Measurements from ENCODE around the gene C3orf18.

The C3orf18 gene

GRCh38 chr3:50577348-50577747, 9.8 kb upstream of the C3orf18 start:
- DNase-seq, result no peak

DNA sequence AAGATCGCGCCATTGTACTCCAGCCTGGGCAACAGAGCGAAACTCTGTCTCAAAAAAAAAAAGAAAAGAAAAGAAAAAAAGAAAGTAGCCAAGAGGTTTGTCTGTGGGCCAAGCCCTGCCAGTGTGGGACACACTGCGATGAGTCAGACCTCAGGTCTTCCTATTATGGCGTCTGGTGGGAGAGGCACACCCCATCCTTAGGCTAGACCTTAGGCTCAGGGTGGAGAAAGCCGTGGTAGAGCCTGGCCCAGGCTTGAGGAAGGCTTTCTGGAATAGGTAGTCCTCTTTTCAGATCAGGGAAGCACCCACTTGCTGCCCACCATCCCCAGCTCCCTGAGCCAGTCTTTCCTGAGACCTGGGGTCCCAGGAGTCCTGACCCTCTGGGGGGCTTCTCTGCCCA, 7.8 kb upstream of the C3orf18 start:
- no peak for DNase-seq

DNA sequence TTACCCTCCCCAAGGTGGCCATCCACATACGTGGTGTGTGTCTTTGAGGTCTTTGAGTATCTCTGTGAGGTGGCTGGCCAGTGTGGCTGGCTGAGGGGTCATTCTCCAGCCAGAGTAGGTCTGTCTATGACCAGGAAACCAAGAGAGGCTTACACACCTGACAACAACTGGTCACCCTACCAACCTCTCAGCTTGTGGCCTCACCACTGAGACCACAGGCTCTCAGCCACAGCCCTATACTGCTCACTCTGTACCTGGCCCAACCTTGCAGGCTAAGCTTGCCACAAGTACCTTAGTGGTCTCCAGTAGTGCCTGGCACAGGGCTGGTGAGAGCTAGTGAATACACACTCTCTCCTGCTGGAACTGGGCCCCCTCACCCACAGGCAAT, 6.9 kb upstream of the C3orf18 start:
- DNase-seq, result no peak

GRCh38 chr3:50573566-50574443, 6.3 kb upstream of the C3orf18 start:
- DNase-seq, result peak; percentile 56

DNA sequence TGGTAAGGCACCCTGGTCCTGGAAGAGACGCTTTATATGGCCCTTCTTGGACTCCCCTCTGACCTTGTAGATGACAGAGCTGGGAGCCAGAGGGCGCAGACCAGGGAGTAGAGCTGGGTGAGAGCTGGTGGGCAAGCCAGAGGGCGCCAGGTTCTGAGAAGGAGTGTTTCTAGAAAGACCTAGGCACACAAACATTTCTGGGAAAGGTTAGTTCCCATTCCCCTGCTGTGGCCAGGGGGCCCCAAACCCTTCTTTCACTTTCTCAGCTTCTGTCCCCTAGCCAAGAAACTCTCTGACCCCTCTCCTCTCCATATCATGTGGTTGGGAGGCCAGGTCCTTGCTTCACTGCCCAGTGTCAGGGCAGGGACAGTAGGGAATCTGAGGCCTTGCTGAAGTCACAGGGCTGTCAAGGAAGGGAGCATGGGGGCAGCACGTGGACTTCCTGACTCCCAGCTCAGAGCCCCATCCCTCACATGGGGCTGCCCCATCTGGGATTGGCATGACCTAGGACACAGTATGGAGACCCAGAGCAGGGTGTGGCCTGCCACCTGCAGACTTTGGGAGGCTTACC, 5.3 kb upstream of the C3orf18 start:
- DNase-seq, result peak; percentile 21

DNA sequence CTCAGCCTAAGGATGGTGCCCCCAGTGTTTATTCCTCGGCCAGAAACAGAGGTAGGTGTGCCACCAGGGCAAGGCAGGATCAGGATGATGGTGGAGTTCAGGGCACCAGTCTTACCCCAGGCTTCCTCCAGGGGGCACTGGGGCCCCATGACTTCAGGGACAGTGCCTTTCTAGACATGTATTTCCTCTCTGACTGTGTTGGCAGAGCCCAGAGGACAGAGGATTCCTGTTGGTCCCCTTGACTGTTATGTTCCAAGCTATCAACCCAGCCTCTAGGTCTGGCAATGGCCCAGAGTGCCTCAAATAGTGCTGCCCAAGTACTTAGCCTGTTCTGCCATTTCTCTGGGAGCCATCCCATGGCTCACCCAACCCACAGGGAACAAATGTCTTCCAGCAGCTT, 4.6 kb upstream of the C3orf18 start:
- DNase-seq, result peak; percentile 82

- DNase-seq, result no peak
Observed at GRCh38 chr3:50571486-50571885, 3.9 kb upstream of the C3orf18 start.

DNA sequence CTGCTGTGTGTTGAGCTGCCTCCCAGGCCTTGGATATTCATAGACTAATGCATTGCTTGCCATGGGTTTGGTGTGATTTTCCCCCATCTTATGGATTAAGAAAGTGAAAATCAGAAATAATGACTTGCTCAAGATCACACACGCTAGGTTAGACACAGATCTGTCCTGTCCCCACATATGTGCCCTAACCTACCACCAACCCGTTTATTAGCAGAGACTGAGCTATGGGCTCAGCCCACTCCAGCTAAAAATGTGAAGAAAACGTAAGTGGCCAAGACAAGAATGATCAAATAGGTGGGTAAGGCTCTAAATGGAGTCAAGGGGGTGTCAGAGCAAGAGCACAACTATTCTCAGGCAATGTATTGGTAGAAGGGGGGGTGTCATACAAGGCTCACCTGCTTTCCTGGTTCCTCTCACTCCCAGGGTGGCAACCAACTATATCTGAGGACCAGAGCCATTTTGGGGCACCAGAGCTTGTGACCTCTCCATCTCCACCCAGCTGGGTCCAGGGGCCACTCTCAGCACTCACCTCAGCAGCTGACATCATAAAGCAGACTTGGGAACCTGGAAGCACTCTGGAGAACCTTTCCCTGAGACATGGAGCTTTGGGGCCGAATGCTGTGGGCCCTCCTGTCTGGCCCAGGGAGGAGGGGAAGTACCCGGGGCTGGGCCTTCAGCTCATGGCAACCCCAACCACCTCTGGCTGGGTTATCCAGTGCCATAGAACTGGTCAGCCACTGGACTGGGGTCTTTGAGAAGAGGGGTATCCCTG, 3.1 kb upstream of the C3orf18 start:
- DNase-seq, result no peak

DNA sequence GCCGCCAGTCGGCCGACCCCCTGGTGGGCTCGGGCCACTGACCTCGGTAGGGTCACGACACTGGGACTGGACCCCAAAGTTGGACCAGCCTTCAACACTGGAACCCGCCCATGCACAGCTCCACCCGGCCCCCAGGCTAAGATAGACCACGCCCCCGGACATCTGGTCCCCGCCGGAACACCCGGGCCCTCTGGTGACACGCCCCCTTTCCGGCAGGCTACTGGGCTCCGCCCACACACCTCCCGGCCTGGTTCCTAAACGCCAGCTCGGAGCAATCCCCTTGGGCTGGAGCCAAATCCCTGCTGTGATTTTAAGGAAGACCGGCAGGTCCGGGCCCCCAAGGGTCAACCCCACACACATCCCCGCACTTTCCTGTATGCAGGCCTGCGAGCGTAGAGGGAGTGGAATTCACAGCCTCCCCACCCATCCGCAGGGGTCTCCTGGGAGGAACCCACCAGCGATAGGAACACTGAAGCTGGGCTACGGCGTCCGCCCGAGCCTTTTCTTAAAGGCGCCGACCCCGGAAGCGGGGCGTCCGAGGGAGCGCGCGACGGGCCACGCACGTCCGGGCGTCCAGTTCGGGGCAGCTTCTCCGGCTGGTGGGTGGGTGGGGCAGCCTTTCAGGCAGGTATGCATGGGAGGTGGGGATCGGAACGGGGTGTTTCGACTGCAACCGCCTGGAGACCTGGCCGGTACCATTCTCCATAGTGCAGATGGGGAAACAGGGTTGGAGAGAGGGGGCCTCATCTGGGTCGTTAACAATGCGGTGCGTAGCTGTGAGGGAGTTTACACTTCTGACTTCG, 1.6 kb upstream of the C3orf18 start, which contains the start of gene HEMK1:
HEMK1 (plus strand) TSS at position 576 of the 803 bp plus-strand sequence. CDS start 1,583 bp downstream, outside the sequence.
- peak; percentile 94 for DNase-seq

- DNase-seq, result no peak
Observed at GRCh38 chr3:50567011-50567385, 549 bp downstream of the C3orf18 start.

DNA sequence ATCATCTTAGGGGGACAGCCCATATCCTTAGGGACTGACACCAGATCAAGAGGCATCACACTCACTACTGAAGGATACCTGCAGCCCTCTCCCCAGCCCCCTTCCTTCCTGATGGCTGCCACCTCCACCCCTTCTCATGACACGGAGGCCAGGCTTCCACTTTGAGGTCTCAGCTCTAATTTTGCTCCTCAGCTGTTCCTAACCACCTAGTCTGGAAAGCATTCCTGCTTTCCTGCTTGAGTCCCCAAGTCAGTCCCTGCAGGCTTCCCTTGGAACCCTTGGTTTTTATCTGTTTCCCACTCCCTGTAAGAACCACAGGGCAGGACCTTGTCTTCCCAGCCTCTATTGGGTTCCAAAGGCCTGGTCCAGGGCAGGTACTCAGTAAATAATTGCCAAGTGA, 3.2 kb downstream of the C3orf18 start:
- no peak for DNase-seq

GRCh38 chr3:50563867-50564266, 3.7 kb downstream of the C3orf18 start:
- DNase-seq, result no peak

- no peak for DNase-seq
Observed at GRCh38 chr3:50562861-50563260, 4.7 kb downstream of the C3orf18 start.

DNA sequence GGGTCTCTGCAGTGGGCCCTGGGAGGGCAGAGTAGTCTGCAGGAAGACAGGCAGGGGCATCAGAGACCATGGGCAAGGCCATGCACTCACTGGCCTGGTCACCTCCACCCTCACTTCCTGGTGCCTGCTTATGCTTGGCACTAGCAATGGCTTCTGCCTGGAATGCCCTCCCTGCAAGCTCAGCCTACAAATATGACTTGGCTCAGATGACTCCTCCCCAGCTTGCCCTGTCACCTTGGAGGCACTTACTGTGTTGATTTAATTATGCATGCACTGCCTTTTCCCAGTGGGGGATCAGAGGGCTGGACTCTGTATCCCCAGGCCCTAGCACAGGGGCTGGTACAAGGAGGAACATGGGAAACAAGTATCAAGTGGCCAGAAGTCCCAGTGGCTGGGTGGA, 7.8 kb downstream of the C3orf18 start:
- no peak for DNase-seq

- DNase-seq, result no peak
Observed at GRCh38 chr3:50557915-50558314, 9.6 kb downstream of the C3orf18 start.

- no peak for DNase-seq
Observed at GRCh38 chr3:50557106-50557505, 10.4 kb downstream of the C3orf18 start.

DNA sequence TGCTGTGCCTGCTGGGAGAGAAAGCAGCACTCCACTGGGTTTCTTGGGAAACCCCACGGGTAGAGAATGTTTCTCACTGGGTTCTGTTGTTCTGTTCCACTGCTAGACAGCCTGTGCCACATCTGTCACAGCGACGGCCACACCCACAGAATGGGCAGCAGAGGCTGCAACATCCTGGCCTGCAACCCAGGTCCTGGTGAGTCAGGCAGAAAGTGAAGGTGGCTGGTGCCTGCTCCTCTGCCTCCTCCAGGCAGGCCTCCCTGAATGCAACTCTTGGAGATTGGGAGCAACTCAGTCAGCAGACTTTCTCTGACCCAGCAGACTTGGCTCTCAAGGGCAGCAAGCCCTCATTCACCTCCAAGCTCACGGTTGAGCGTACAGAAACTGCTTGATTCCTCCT, 13.0 kb downstream of the C3orf18 start:
- DNase-seq, result no peak

DNA sequence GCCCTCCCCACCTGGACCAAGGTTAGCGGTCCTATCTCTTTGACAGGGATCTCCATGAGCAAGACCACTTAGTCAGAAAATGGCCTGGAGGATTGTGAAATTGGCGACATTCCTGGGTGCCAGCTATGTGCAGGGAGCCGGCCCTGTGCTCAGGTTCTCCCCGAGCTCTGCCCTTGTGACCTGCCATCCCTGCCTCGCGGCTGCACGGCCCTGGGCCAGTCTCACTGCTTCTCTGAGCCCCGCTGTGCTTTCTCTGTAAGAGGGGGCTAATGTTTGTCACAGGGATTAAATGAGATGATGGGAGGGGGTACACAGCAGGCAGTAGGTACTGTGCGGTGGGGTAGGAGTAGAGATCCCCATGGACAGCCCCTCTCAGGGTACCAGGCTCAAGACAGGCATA, 14.9 kb downstream of the C3orf18 start:
- DNase-seq, result no peak

GRCh38 chr3:50551681-50552435, 15.7 kb downstream of the C3orf18 start:
- no peak for DNase-seq

GRCh38 chr3:50551054-50551659, 16.4 kb downstream of the C3orf18 start:
- no peak for DNase-seq

DNA sequence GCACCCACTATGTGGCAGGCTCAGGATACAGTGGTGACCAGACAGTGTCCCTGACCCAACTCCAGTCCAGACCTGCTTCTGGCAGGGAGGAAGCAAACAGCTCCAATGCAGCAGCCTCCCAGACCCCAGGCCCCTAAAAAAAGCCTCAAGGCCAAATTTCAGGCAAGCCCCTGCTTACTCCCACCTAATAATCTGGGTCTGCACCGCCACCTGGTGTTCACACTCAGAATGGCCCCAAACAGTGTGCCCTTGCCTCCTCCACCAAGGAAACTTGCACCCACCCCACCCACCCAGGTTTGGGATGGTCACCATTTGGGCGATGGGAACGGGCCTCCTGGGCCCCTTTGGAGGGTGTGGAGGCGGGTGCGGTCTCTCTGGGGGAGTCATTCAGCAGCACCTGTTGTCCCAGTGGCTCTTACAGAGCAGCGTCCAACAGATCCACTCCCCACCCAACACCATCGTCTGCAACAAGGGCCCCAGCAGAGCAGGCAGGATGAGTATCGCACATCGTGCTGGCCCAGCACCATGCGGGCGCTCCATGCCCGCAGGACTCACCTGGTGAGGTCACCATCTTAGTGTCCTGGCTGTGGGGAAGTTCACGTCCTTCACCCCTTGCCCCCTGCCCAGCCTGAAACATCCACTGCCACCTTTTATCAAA, 17.3 kb downstream of the C3orf18 start:
- peak; percentile 68 for DNase-seq

Measured in activated naive CD4-positive, alpha-beta T cell treated with anti-CD3 and anti-CD28 coated beads, Interleukin-2, amount 50 U/mL, for 16 hours (primary cell).